IMR-90 (cell line): ENCODE data around the gene NEXN.

Experiments
- TF ChIP-seq, protein P1 (sequence below): conservative IDR thresholded peaks from 2 replicates; pipeline ENCODE4 v1.5.1; 2012; ENCODE audit warnings: mild to moderate bottlenecking, low read depth, low read length, improper control_type of control experiment
- TF ChIP-seq, protein P2 (sequence below): fragments of 150-350 bp; IDR thresholded peaks from 2 replicates; pipeline ENCODE4 v1.6.1; 2017; ENCODE audit warnings: mild to moderate bottlenecking, antibody characterized with exemption, low read length, low read depth

DNA sequence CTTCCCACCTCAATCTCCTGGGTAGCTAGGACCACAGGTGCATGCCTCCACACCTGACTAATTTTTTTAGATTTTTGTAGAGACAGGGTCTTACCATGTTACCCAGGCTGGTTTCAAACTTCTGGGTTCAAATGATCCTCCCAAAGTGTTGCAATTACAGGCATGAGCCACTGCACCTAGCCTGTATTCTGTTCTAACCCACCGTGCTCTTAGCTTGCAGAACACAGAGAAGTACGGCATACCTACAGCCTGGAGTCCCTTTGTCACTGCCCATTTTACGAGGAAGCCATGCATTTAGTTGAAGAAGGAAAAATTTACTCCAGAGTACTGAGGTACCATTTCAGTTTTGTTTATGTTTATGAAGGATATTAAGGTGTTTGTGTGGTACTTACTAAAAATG, 29.7 kb upstream of the NEXN start:
- TF ChIP-seq, protein P1, sequence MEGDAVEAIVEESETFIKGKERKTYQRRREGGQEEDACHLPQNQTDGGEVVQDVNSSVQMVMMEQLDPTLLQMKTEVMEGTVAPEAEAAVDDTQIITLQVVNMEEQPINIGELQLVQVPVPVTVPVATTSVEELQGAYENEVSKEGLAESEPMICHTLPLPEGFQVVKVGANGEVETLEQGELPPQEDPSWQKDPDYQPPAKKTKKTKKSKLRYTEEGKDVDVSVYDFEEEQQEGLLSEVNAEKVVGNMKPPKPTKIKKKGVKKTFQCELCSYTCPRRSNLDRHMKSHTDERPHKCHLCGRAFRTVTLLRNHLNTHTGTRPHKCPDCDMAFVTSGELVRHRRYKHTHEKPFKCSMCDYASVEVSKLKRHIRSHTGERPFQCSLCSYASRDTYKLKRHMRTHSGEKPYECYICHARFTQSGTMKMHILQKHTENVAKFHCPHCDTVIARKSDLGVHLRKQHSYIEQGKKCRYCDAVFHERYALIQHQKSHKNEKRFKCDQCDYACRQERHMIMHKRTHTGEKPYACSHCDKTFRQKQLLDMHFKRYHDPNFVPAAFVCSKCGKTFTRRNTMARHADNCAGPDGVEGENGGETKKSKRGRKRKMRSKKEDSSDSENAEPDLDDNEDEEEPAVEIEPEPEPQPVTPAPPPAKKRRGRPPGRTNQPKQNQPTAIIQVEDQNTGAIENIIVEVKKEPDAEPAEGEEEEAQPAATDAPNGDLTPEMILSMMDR: no peak
- TF ChIP-seq, protein P2, sequence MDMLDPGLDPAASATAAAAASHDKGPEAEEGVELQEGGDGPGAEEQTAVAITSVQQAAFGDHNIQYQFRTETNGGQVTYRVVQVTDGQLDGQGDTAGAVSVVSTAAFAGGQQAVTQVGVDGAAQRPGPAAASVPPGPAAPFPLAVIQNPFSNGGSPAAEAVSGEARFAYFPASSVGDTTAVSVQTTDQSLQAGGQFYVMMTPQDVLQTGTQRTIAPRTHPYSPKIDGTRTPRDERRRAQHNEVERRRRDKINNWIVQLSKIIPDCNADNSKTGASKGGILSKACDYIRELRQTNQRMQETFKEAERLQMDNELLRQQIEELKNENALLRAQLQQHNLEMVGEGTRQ: no peak
